HL-60 (cell line): ENCODE measurements around the gene AIRE.

Experiments used
- DNase-seq, 2 experiments: peaks; one replicate each; pipeline ENCODE4 v3.0.0-alpha.2; 2010 to 2020; ENCODE audit warnings: low read depth in 1 of 2, low spot score in 1 of 2
- H3K27ac ChIP-seq: fragments of 250-450 bp; sonication (Bioruptor Pico); replicated peaks from 2 replicates; pipeline ENCODE4 v1.5.1; 2020; ENCODE audit warnings: mild to moderate bottlenecking, moderate library complexity
- H3K27me3 ChIP-seq: fragments of 250-450 bp; sonication (Bioruptor Pico); 2 replicates; pipeline ENCODE4 v1.5.1; 2021; ENCODE audit warnings: mild to moderate bottlenecking, moderate library complexity; ENCODE audit not compliant: insufficient read depth, poor library complexity, severe bottlenecking
- H3K4me3 ChIP-seq: replicated peaks from 2 replicates; pipeline ENCODE4 v1.5.1; 2011; ENCODE audit warnings: mild to moderate bottlenecking, control low read depth, low read length; ENCODE audit not compliant: insufficient read depth
- GABPA ChIP-seq: IDR thresholded peaks from 2 replicates; pipeline ENCODE4 v1.6.1; 2012; ENCODE audit warnings: low read depth
- POLR2AphosphoS5 ChIP-seq: IDR thresholded peaks from 2 replicates; pipeline ENCODE4 v1.6.1; 2012; ENCODE audit warnings: low read depth
- SPI1 ChIP-seq: IDR thresholded peaks from 2 replicates; pipeline ENCODE4 v1.6.1; 2012; ENCODE audit warnings: low read depth, mild to moderate bottlenecking, borderline replicate concordance
- TF ChIP-seq, protein P1 (sequence below): IDR thresholded peaks from one replicate; pipeline ENCODE4 v1.5.1; 2011; ENCODE audit warnings: low read length, control low read depth, inconsistent platforms; ENCODE audit not compliant: insufficient read depth
- TF ChIP-seq, protein P2 (sequence below): IDR thresholded peaks from 2 replicates; pipeline ENCODE4 v1.6.1; 2012; ENCODE audit warnings: low read depth; ENCODE audit not compliant: insufficient replicate concordance

The AIRE gene

DNA sequence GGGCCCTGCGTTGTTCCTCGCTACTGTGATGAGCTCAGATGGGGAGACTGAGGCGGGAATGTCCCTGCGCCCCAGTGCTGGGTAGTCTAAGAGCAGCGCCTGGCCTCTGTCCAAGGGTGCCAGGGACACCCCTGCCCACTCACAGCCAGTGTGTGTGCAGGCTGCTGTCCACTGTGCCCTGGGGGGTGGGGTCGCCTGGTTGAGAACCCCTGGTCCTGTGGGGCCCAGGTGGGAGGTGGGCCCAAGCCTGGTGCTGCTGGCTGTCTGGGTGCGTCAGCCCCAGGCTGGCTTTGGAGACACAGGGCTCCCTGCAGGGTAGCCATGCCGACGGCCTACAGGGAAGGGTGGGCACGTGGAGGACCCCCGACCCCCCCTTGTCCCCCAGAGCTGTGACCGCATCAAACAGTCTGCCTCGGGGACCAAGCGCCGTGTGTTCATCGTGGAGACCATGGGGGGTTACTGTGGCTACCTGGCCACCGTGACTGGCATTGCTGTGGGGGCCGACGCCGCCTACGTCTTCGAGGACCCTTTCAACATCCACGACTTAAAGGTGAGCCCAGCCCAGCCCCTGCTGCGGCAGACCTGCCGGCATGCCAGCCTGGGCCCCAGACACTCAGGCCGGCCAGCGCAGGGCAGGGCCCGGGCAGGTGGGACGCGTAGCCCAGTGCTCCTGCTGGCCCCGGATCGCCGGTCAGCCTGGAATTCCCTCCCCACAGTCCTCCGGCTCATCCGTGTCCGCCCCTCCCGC lies 38.6 kb downstream of the AIRE start:
- no peaks in the 10 kb centered on the region for H3K27me3 ChIP-seq
- DNase-seq = no peak
- TF ChIP-seq, protein P1, sequence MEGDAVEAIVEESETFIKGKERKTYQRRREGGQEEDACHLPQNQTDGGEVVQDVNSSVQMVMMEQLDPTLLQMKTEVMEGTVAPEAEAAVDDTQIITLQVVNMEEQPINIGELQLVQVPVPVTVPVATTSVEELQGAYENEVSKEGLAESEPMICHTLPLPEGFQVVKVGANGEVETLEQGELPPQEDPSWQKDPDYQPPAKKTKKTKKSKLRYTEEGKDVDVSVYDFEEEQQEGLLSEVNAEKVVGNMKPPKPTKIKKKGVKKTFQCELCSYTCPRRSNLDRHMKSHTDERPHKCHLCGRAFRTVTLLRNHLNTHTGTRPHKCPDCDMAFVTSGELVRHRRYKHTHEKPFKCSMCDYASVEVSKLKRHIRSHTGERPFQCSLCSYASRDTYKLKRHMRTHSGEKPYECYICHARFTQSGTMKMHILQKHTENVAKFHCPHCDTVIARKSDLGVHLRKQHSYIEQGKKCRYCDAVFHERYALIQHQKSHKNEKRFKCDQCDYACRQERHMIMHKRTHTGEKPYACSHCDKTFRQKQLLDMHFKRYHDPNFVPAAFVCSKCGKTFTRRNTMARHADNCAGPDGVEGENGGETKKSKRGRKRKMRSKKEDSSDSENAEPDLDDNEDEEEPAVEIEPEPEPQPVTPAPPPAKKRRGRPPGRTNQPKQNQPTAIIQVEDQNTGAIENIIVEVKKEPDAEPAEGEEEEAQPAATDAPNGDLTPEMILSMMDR = no peak
- TF ChIP-seq GABPA = no peak
- TF ChIP-seq, protein P2, sequence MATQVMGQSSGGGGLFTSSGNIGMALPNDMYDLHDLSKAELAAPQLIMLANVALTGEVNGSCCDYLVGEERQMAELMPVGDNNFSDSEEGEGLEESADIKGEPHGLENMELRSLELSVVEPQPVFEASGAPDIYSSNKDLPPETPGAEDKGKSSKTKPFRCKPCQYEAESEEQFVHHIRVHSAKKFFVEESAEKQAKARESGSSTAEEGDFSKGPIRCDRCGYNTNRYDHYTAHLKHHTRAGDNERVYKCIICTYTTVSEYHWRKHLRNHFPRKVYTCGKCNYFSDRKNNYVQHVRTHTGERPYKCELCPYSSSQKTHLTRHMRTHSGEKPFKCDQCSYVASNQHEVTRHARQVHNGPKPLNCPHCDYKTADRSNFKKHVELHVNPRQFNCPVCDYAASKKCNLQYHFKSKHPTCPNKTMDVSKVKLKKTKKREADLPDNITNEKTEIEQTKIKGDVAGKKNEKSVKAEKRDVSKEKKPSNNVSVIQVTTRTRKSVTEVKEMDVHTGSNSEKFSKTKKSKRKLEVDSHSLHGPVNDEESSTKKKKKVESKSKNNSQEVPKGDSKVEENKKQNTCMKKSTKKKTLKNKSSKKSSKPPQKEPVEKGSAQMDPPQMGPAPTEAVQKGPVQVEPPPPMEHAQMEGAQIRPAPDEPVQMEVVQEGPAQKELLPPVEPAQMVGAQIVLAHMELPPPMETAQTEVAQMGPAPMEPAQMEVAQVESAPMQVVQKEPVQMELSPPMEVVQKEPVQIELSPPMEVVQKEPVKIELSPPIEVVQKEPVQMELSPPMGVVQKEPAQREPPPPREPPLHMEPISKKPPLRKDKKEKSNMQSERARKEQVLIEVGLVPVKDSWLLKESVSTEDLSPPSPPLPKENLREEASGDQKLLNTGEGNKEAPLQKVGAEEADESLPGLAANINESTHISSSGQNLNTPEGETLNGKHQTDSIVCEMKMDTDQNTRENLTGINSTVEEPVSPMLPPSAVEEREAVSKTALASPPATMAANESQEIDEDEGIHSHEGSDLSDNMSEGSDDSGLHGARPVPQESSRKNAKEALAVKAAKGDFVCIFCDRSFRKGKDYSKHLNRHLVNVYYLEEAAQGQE = no peak
- no peak for TF ChIP-seq SPI1
- no peak for TF ChIP-seq POLR2AphosphoS5
- no peak overlapping the region for H3K27ac ChIP-seq
- no peak overlapping the region for H3K4me3 ChIP-seq

DNA sequence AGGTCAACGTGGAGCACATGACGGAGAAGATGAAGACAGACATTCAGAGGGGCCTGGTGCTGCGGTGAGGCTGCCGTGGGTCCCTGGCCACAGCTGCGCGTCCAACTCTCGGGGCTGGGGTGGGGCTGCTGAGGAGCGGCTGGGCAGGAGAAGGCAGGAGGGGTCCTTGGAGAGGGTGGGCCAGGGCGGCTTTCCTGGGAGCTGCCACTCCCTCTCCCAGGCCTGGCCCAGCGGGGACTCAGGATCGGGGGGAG lies 39.1 kb downstream of the AIRE start:
- TF ChIP-seq, protein P1 = no peak
- TF ChIP-seq GABPA = no peak
- no peak for TF ChIP-seq POLR2AphosphoS5
- TF ChIP-seq, protein P2 = no peak
- no peak for TF ChIP-seq SPI1
- H3K27ac ChIP-seq = no peak overlapping the region
- H3K27me3 ChIP-seq = no peaks in the 10 kb centered on the region
- no peak for DNase-seq
- H3K4me3 ChIP-seq = no peak overlapping the region

- no peaks in the 10 kb centered on the region for H3K27me3 ChIP-seq
- no peak overlapping the region for H3K4me3 ChIP-seq
- DNase-seq = no peak
- no peak overlapping the region for H3K27ac ChIP-seq
- TF ChIP-seq SPI1 (no peak), POLR2AphosphoS5 (no peak), GABPA (no peak)
- TF ChIP-seq, protein P1 = no peak
- TF ChIP-seq, protein P2 = no peak
Observed at GRCh38 chr21:44325386-44326271, 40.0 kb downstream of the AIRE start.
